ENCODE measurements around the gene TMCC2. TPM values are rescaled to one million over a fixed set of nuclear protein-coding genes. Genes with fewer than 3 reads are reported as not detected.
"Not testable (repeated sequence)": the region's sequence is repeated elsewhere in the genome, so short reads cannot be mapped to it uniquely, and the experiment has no call there.

The TMCC2 gene
- total RNA-seq, 1 experiment from 2014 or later = 5.2 TPM

- H3K4me3 ChIP-seq = no peak overlapping the region
- no peaks in the 10 kb centered on the region for H3K27me3 ChIP-seq
- H3K9me3 ChIP-seq (replicated peaks) = no peaks in the 10 kb centered on the region
- H3K27ac ChIP-seq = no peak overlapping the region
- no peaks in the 10 kb centered on the region for H3K36me3 ChIP-seq
- peaks cover 15% of the 10 kb centered on the region for H3K4me1 ChIP-seq
- DNase-seq = no peak
These were observed 42.5 kb downstream of the TMCC2 start for GRCh38 chr1:205270271-205270670.

- H3K27ac ChIP-seq = no peak overlapping the region
- H3K27me3 ChIP-seq = no peaks in the 10 kb centered on the region
- peaks cover 13% of the 10 kb centered on the region for H3K4me1 ChIP-seq
- no peaks in the 10 kb centered on the region for H3K36me3 ChIP-seq
- no peaks in the 10 kb centered on the region for H3K9me3 ChIP-seq (replicated peaks)
- no peak overlapping the region for H3K4me3 ChIP-seq
- DNase-seq = no peak
These were observed 43.0 kb downstream of the TMCC2 start for GRCh38 chr1:205270764-205271163.

- DNase-seq = no peak
These were observed 43.5 kb downstream of the TMCC2 start for GRCh38 chr1:205271277-205271676.

DNA sequence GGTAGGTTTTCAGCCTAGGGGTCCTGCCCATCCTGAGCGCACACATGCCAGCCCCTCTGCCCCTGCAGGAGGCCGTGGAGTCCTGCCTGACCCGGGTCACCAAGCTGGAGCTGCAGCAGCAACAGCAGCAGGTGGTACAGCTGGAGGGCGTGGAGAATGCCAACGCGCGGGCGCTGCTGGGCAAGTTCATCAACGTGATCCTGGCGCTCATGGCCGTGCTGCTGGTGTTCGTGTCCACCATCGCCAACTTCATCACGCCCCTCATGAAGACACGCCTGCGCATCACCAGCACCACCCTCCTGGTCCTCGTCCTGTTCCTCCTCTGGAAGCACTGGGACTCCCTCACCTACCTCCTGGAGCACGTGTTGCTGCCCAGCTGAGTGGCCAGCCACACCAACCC, 44.0 kb downstream of the TMCC2 start:
- H3K27ac ChIP-seq = no peak overlapping the region
- peaks cover 6% of the 10 kb centered on the region for H3K4me1 ChIP-seq
- H3K9me3 ChIP-seq (replicated peaks) = no peaks in the 10 kb centered on the region
- DNase-seq = no peak
- no peaks in the 10 kb centered on the region for H3K27me3 ChIP-seq
- no peaks in the 10 kb centered on the region for H3K36me3 ChIP-seq
- H3K4me3 ChIP-seq = no peak overlapping the region

More at GRCh38 chr1:205271277-205271676, 43.5 kb downstream of the TMCC2 start:
- H3K9me3 ChIP-seq (replicated peaks) = no peaks in the 10 kb centered on the region
- H3K4me3 ChIP-seq = no peak overlapping the region
- no peak overlapping the region for H3K27ac ChIP-seq
- H3K36me3 ChIP-seq = no peaks in the 10 kb centered on the region
- H3K4me1 ChIP-seq = peaks cover 10% of the 10 kb centered on the region
- no peaks in the 10 kb centered on the region for H3K27me3 ChIP-seq

- H3K36me3 ChIP-seq = no peaks in the 10 kb centered on the region
- H3K27me3 ChIP-seq = no peaks in the 10 kb centered on the region
- H3K4me1 ChIP-seq = no peaks in the 10 kb centered on the region
- no peaks in the 10 kb centered on the region for H3K9me3 ChIP-seq (replicated peaks)
- DNase-seq = no peak
- no peak overlapping the region for H3K4me3 ChIP-seq
- no peak overlapping the region for H3K27ac ChIP-seq
These were observed 44.8 kb downstream of the TMCC2 start for GRCh38 chr1:205272536-205272935.

- no peaks in the 10 kb centered on the region for H3K9me3 ChIP-seq (replicated peaks)
- no peak overlapping the region for H3K4me3 ChIP-seq
- peak; percentile 78 to 92 for DNase-seq
- H3K27ac ChIP-seq = no peak overlapping the region
- no peaks in the 10 kb centered on the region for H3K4me1 ChIP-seq
- H3K27me3 ChIP-seq = no peaks in the 10 kb centered on the region
- no peaks in the 10 kb centered on the region for H3K36me3 ChIP-seq
These were observed 45.8 kb downstream of the TMCC2 start for GRCh38 chr1:205273551-205273982.

DNA sequence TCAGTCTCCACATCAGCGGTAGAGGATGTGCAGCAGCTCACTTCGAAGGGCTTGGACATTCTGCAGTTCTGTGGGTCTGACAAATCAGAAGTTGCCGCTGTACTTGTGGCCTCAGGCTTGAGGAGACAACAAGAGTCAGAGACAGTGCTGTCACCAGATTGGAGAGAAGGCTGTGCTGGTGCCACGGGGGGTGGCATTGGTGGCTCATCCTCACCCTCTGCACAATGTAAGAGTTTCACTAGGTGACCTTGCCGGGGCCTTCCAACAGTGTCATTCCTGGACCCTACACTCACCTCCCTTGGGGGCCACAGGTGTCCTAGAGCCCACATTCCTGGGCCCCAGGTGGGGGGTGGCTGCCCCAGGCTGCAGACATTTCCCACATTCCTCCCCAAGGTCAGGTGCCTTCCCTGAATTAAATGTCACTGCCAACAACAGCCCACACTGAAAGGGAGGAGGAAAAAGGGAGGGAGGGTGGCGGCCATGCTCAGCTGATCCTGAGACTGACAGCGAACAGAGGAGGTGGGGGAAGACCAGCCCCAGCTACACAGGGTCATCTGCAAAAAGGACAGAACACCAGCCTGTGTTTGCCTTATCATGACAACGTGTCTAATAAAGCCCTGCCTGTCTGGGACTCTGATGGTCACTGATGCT, 46.4 kb downstream of the TMCC2 start:
- Histone ChIP-seq H3K36me3 (no peaks in the 10 kb centered on the region), H3K4me1 (no peaks in the 10 kb centered on the region), H3K9me3 (replicated peaks) (no peaks in the 10 kb centered on the region), H3K27me3 (no peaks in the 10 kb centered on the region), H3K4me3 (no peak overlapping the region), H3K27ac (no peak overlapping the region)
- no peak for DNase-seq

GRCh38 chr1:205275133-205275532, 47.4 kb downstream of the TMCC2 start:
- DNase-seq = no peak
- Histone ChIP-seq H3K36me3 (no peaks in the 10 kb centered on the region), H3K4me1 (no peaks in the 10 kb centered on the region), H3K27ac (no peak overlapping the region), H3K9me3 (replicated peaks) (no peaks in the 10 kb centered on the region), H3K4me3 (no peak overlapping the region), H3K27me3 (no peaks in the 10 kb centered on the region)

GRCh38 chr1:205275916-205276688, 48.4 kb downstream of the TMCC2 start:
- no peak for DNase-seq
- Histone ChIP-seq H3K27me3 (no peaks in the 10 kb centered on the region), H3K4me1 (no peaks in the 10 kb centered on the region), H3K4me3 (no peak overlapping the region), H3K36me3 (no peaks in the 10 kb centered on the region), H3K27ac (no peak overlapping the region), H3K9me3 (replicated peaks) (no peaks in the 10 kb centered on the region)

- DNase-seq = no peak
- Histone ChIP-seq H3K4me3 (no peak overlapping the region), H3K27me3 (no peaks in the 10 kb centered on the region), H3K9me3 (replicated peaks) (no peaks in the 10 kb centered on the region), H3K27ac (no peak overlapping the region), H3K4me1 (no peaks in the 10 kb centered on the region), H3K36me3 (no peaks in the 10 kb centered on the region)
These were observed 48.9 kb downstream of the TMCC2 start for GRCh38 chr1:205276689-205277065.

DNA sequence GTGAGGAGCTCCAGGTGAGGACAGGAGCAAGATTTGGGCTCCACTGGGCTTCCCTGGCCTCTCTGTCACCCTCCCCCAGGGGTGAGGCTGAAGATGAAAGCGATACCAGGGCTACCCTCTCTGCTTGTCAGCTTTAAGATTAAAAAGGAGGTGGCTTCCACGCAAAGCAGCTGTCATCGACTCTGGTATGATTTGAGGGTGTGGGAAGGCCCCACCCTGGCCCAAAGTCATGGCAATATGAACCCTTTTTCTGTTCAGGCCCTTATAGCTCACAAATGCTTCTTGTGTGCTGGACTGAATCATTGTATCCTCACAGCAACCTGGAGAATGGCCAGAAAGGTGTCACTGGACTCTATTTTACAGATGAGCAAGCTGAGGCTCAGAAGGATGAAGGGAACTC, 52.2 kb downstream of the TMCC2 start:
- Histone ChIP-seq H3K27ac (no peak overlapping the region), H3K4me3 (no peak overlapping the region), H3K4me1 (peaks cover 14% of the 10 kb centered on the region), H3K36me3 (no peaks in the 10 kb centered on the region), H3K9me3 (replicated peaks) (no peaks in the 10 kb centered on the region), H3K27me3 (no peaks in the 10 kb centered on the region)
- peak in 1 of 2 experiments; percentile 20 for DNase-seq

DNA sequence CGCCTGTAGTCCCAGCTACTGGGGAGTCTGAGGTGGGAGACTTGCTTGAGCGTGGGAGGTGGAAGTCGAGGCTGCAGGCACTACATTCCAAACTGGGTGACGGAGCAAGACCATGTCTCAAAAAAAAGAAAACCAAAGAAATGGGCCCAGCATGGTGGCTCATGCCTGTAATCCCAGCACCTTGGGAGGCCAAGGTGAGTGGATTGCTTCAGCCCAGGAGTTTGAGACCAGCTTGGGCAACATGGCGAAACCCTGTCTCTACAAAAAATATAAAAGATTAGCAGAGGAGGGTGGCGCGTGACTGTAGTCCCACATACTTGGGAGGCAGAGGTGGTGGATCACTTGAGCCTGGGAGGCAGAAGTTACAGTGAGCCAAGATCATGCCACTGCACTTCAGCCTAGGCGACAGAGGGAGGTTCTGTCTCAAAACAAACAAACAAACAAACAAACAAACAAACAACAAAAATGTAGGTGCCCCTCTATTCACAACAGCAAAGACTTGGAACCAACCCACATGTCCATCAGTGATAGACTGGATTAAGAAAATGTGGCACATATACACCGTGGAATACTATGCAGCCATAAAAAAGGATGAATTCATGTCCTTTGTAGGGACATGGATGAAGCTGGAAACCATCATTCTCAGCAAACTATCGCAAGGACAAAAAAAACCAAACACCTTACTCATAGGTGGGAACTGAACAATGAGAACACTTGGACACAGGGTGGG, 53.1 kb downstream of the TMCC2 start:
- H3K4me3 ChIP-seq; DNase-seq; H3K27ac ChIP-seq; H3K36me3 ChIP-seq; H3K9me3 ChIP-seq (replicated peaks); H3K27me3 ChIP-seq: not testable (repeated sequence)
- H3K4me1 ChIP-seq = peaks cover 23% of the 10 kb centered on the region

DNA sequence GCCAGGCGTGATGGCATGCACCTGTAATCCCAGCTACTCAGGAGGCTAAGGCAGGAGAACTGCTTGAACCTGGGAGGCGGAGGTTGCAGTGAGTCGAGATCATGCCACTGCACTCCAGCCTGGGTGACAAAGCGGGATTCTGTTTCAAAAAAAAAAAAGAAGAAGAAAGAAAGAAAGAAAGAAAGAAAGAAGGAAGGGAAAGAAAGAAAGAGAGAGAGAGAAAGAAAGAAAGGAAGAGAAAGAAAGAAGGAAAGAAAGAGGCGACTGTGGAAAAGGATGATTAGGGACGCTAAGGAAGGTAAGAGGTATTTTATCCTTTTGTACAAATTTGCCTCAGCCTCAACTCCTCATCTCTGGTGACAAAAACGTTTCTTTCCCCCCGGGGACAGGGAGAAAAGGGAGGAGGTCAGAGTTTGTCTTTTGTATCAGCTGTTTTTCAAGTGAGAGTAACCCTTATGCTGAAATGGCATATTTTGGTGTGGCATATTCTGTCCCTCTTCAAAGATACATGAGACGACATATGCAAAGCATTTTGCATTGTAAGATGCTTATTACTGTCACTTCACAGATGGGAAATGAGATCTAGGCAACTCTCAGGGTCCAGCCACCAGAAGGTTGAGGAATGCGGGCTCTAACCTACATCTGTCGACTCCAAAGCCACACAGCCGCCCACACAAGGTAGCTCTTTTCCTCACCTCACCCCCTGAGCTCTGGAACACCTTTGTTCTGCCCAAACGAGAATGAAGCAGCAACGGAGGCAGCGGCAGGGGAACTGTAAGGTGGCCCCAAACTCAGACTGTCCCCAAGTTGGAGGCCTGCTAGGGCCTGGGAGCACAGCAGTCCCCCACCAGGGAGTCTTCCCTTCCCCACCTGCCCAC, 55.8 kb downstream of the TMCC2 start:
- DNase-seq = no peak

GRCh38 chr1:205284420-205285144, 56.8 kb downstream of the TMCC2 start:
- Histone ChIP-seq H3K27ac (peak overlapping the region; percentile 68), H3K9me3 (replicated peaks) (no peaks in the 10 kb centered on the region), H3K4me1 (peaks cover 55% of the 10 kb centered on the region), H3K36me3 (no peaks in the 10 kb centered on the region), H3K4me3 (no peak overlapping the region), H3K27me3 (no peaks in the 10 kb centered on the region)
- peak; percentile 98 to 99 for DNase-seq

More for the DNA sequence above, 55.8 kb downstream of the TMCC2 start:
- H3K36me3 ChIP-seq = no peaks in the 10 kb centered on the region
- no peaks in the 10 kb centered on the region for H3K27me3 ChIP-seq
- no peak overlapping the region for H3K4me3 ChIP-seq
- H3K9me3 ChIP-seq (replicated peaks) = no peaks in the 10 kb centered on the region
- H3K27ac ChIP-seq = peak overlapping the region; percentile 68; the same call in 1 of the 2 replicates
- peaks cover 50% of the 10 kb centered on the region for H3K4me1 ChIP-seq
